Keratinocyte (primary cell): ENCODE results near the gene CD81. TPM values are rescaled to one million over a fixed set of nuclear protein-coding genes. Genes with fewer than 3 reads are reported as not detected.
A peak's percentile ranks its signal among the peaks of the same experiment; 100 is the strongest.

Experiments used
- DNase-seq: peaks from one replicate; pipeline ENCODE4 v3.0.0-alpha.2; 2011; ENCODE audit warnings: low read depth, missing footprints, low spot score
- FAIRE-seq: peaks from 2 replicates; lab custom pipeline; 2011; peaks lifted over from hg19 to GRCh38; lab: Jason Lieb, UNC
- H2AFZ ChIP-seq: 2 replicates; pipeline ENCODE4 v1.6.0; 2012; ENCODE audit warnings: low read length, control low read depth, inconsistent platforms; ENCODE audit not compliant: control insufficient read depth
- H3K27ac ChIP-seq: 2 replicates; pipeline ENCODE4 v1.5.1; 2011; ENCODE audit warnings: low read length; ENCODE audit not compliant: control insufficient read depth, insufficient read depth
- H3K27me3 ChIP-seq: 3 replicates; pipeline ENCODE4 v1.6.0; 2011; ENCODE audit warnings: low read length; ENCODE audit not compliant: control insufficient read depth, insufficient read depth; ENCODE audit errors: extremely low read depth
- H3K36me3 ChIP-seq, 2 experiments: 2 replicates in 1 of 2; 3 replicates in 1 of 2; pipeline ENCODE4 v1.5.1; 2011; ENCODE audit warnings: low read length in 2 of 2, mild to moderate bottlenecking in 1 of 2; ENCODE audit not compliant: control insufficient read depth in 2 of 2, insufficient read depth in 2 of 2; ENCODE audit errors: extremely low read depth in 1 of 2
- H3K4me1 ChIP-seq: 3 replicates; pipeline ENCODE4 v1.5.1; 2011; ENCODE audit warnings: low read length; ENCODE audit not compliant: control insufficient read depth, insufficient read depth; ENCODE audit errors: extremely low read depth
- H3K4me2 ChIP-seq: 3 replicates; pipeline ENCODE4 v1.6.0; 2011; ENCODE audit warnings: low read depth, low read length; ENCODE audit not compliant: control insufficient read depth, insufficient read depth; ENCODE audit errors: extremely low read depth
- H3K4me3 ChIP-seq, 3 experiments: fragments of 200-600 bp in 1 of 3; sonication (generic) in 1 of 3; 2 replicates in 2 of 3; 3 replicates in 1 of 3; pipeline ENCODE4 v1.5.1; 2011 to 2016; ENCODE audit warnings: low read length in 3 of 3, mild to moderate bottlenecking in 3 of 3, control low read depth in 2 of 3, inconsistent platforms in 1 of 3, low read depth in 1 of 3, mixed read lengths in 1 of 3, mixed run types in 1 of 3, moderate library complexity in 1 of 3; ENCODE audit not compliant: control insufficient read depth in 2 of 3, insufficient read depth in 2 of 3; ENCODE audit errors: extremely low read depth in 1 of 3
- H3K79me2 ChIP-seq: 2 replicates; pipeline ENCODE4 v1.6.0; 2012; ENCODE audit warnings: low read length; ENCODE audit not compliant: control insufficient read depth, insufficient read depth
- H3K9ac ChIP-seq: 3 replicates; pipeline ENCODE4 v1.6.0; 2011; ENCODE audit warnings: low read length; ENCODE audit not compliant: control insufficient read depth, insufficient read depth; ENCODE audit errors: extremely low read depth
- H3K9me1 ChIP-seq: 3 replicates; pipeline ENCODE4 v1.6.0; 2011; ENCODE audit warnings: low read length; ENCODE audit not compliant: control insufficient read depth, insufficient read depth; ENCODE audit errors: extremely low read depth
- H3K9me3 ChIP-seq: 2 replicates; pipeline ENCODE4 v1.5.1; 2012; ENCODE audit warnings: low read depth, low read length; ENCODE audit not compliant: control insufficient read depth
- H4K20me1 ChIP-seq: 3 replicates; pipeline ENCODE4 v1.6.0; 2011; ENCODE audit warnings: low read length; ENCODE audit not compliant: control insufficient read depth, insufficient read depth; ENCODE audit errors: extremely low read depth
- CTCF ChIP-seq, 3 experiments: IDR thresholded peaks in 1 of 3; conservative IDR thresholded peaks in 1 of 3; optimal IDR thresholded peaks in 1 of 3; 2 replicates in 2 of 3; 3 replicates in 1 of 3; pipeline versions ENCODE3 to v1.5.1; 2011; ENCODE audit warnings: low read length in 3 of 3, mild to moderate bottlenecking in 3 of 3, moderate library complexity in 2 of 3, control low read depth in 1 of 3, inconsistent platforms in 1 of 3; ENCODE audit not compliant: insufficient read depth in 2 of 3; ENCODE audit errors: extremely low read depth in 1 of 3
- EZH2 ChIP-seq: IDR thresholded peaks from one replicate; pipeline ENCODE4 v1.6.1; 2012; ENCODE audit warnings: inconsistent platforms, mild to moderate bottlenecking, low read length, moderate library complexity
- dilution Hi-C: fragments of 300-500 bp; cut with MboI; formaldehyde crosslinking; loops from one replicate; pipeline ENCODE4 v1.7.0; 2020; ENCODE audit warnings: low sequenced_read_pairs; ENCODE audit not compliant: extremely low pct_ligation_motif_present
- polyA plus RNA-seq, 5 experiments: library from polyadenylated mRNA; depleted of rRNA in 3 of 5; stranded (reverse) in 3 of 5; stranded (forward) in 1 of 5; unstranded in 1 of 5; fragments of >200 nt; gene quantifications; 1 replicate in 1 of 5; 2 replicates in 3 of 5; 3 replicates in 1 of 5; pipeline versions ENCODE4 v1.2.1 to v1.2.3, GENCODE V29; 2011 to 2012; ENCODE audit warnings: missing spikeins in 2 of 5, low read depth in 1 of 5, low replicate concordance in 1 of 5

CD81 gene
- polyA plus RNA-seq, 1 donor (not counting 4 experiments of a cell fraction or from before 2014, with no cell fraction given) = 194 TPM

GRCh38 chr11:2374456-2375201 lies 2.5 kb upstream of the CD81 start:
- peak overlapping the region; percentile 96 for H2AFZ ChIP-seq
- H3K9me3 ChIP-seq = no peaks in the 10 kb centered on the region
- H3K4me1 ChIP-seq = peaks cover 19% of the 10 kb centered on the region
- no peaks in the 10 kb centered on the region for H3K9me1 ChIP-seq
- peaks cover 8% of the 10 kb centered on the region for H4K20me1 ChIP-seq
- no peak overlapping the region for H3K27ac ChIP-seq
- no peak overlapping the region for H3K9ac ChIP-seq
- H3K79me2 ChIP-seq = peaks cover 23% of the 10 kb centered on the region
- H3K27me3 ChIP-seq = no peaks in the 10 kb centered on the region
- no peaks in the 10 kb centered on the region for H3K36me3 ChIP-seq
- no peak for DNase-seq
- no peak for TF ChIP-seq EZH2
- no peak for TF ChIP-seq CTCF (optimal IDR thresholded peaks at IDR 0.05 in 1 of 3, IDR thresholded peaks at IDR 0.05 in 1 of 3, conservative IDR thresholded peaks at IDR 0.05 in 1 of 3; ENCODE audit: extremely low read depth in 1 of 3, insufficient read depth in 2 of 3, low read length in 3 of 3)
- peak overlapping the region; percentile 42 for H3K4me2 ChIP-seq
- no peak overlapping the region for H3K4me3 ChIP-seq
- dilution Hi-C loops = no loop called here
- no peak for FAIRE-seq

- Histone ChIP-seq H3K4me1 (peaks cover 22% of the 10 kb centered on the region), H2AFZ (no peak overlapping the region), H4K20me1 (peaks cover 15% of the 10 kb centered on the region), H3K79me2 (peaks cover 30% of the 10 kb centered on the region), H3K4me2 (no peak overlapping the region), H3K27me3 (no peaks in the 10 kb centered on the region), H3K36me3 (peaks cover 0 to 1% of the 10 kb centered on the region in 2 experiments), H3K9me1 (no peaks in the 10 kb centered on the region), H3K4me3 (no peak overlapping the region), H3K27ac (no peak overlapping the region), H3K9me3 (no peaks in the 10 kb centered on the region), H3K9ac (no peak overlapping the region)
- no peak for FAIRE-seq
- dilution Hi-C loops = no loop called here
- no peak for TF ChIP-seq EZH2
- TF ChIP-seq CTCF (optimal IDR thresholded peaks at IDR 0.05 in 1 of 3, IDR thresholded peaks at IDR 0.05 in 1 of 3, conservative IDR thresholded peaks at IDR 0.05 in 1 of 3; ENCODE audit: extremely low read depth in 1 of 3, insufficient read depth in 2 of 3, low read length in 3 of 3) = peak in 1 of 3 experiments; percentile 28
- no peak for DNase-seq
Observed at GRCh38 chr11:2375341-2375853, 1.7 kb upstream of the CD81 start.
